ENCODE results near the gene ARVCF. TPM values are rescaled to one million over a fixed set of nuclear protein-coding genes. Genes with fewer than 3 reads are reported as not detected.

The ARVCF gene
- total and polyA plus RNA-seq, 9 of the 15 experiments (the other 6 are each of a cell fraction or from before 2014, with no cell fraction given): 0.03 to 97.4 (median 15.6) TPM

- in situ Hi-C loops (cut with MboI) (loop anchor here (5.0 kb wide), 1 partner anchor 41 kb away; no protein-coding TSS in a partner anchor), intact Hi-C loops (cut with micrococcal nuclease) (loop anchor here (1.0 kb wide), 1 partner anchor 43 kb away; no protein-coding TSS in a partner anchor)
- Histone ChIP-seq H3K9ac (ENCODE audit: insufficient read depth in 1 of 2, low read depth in 2 of 2, low read length in 2 of 2) (peak overlapping the region in 1 of 2 experiments; percentile 77; a peak in 2 of 4 replicates), H4K20me1 (replicated peaks; ENCODE audit: control insufficient read depth, insufficient read depth, low read length) (peaks cover 15% of the 10 kb centered on the region; the same call in 1 of the 2 replicates), H3K4me1 (replicated peaks in 1 of 2; ENCODE audit: control insufficient read depth in 2 of 2, insufficient read depth in 2 of 2, low read length in 2 of 2) (peaks cover 63 to 90% of the 10 kb centered on the region in 2 experiments), H3K27ac (ENCODE audit: extremely low read depth, low read depth, low read length) (no peak overlapping the region), H3K9me3 (replicated peaks; ENCODE audit: control insufficient read depth, insufficient read depth, low read depth, low read length) (no peaks in the 10 kb centered on the region), H3K79me2 (ENCODE audit: control insufficient read depth, insufficient read depth, low read length) (peaks cover 50% of the 10 kb centered on the region), H3K4me2 (ENCODE audit: insufficient read depth, low read length) (no peak overlapping the region), H3K4me3 (no peak overlapping the region), H3K9me1 (ENCODE audit: control insufficient read depth, insufficient read depth, low read length) (peaks cover 29% of the 10 kb centered on the region), H3K36me3 (ENCODE audit: control insufficient read depth, insufficient read depth, low read length) (peaks cover 13% of the 10 kb centered on the region; the same call in 2 of the 3 replicates), H3K27me3 (ENCODE audit: control insufficient read depth in 2 of 2, insufficient read depth in 2 of 2, low read length in 2 of 2) (peaks cover 0 to 8% of the 10 kb centered on the region in 2 experiments; a peak in 1 of 5 replicates), H2AFZ (ENCODE audit: low read depth, low read length) (no peak overlapping the region)
- BruUV-seq (replicated peaks): no TSS peak
- ATAC-seq (peak; percentile 56), FAIRE-seq (no peak), DNase-seq (ENCODE audit: extremely low read depth in 1 of 4, low spot score in 3 of 4) (peak; percentile 87 to 90 (median 88))
- CTCF ChIA-PET (ENCODE audit: low intra/inter-chr PET ratio): interaction anchor here (0.6 to 5.7 kb wide), 5 partner anchors 43 to 291 kb away, joined by 3 to 109 read pairs (median 4); no protein-coding TSS in a partner anchor
- 34% methylated on average over 11 of the region's 11 CpGs for WGBS (ENCODE audit: insufficient coverage, low coverage, missing lambda C conversion rate)
- POLR2A ChIA-PET: interaction anchor here (0.6 to 10.0 kb wide), 24 partner anchors 8 to 1749 kb away, joined by 3 to 120 read pairs (median 4); partner anchors contain the start of genes TANGO2, TRMT2A and ZDHHC8
- TF ChIP-seq LCOR (CRISPR knock-in tag; IDR thresholded peaks at IDR 0.05) (no peak), FOXO4 (CRISPR knock-in tag; IDR thresholded peaks at IDR 0.05) (0 out of 2 replicates have a peak, but pooled peaks have one; percentile 36), POLR2AphosphoS2 (IDR thresholded peaks at IDR 0.05; ENCODE audit: low read length) (no peak), BRD4 (IDR thresholded peaks at IDR 0.05) (0 out of 2 replicates have a peak, but pooled peaks have one; percentile 29), SLC30A9 (CRISPR knock-in tag; IDR thresholded peaks at IDR 0.05) (no peak), CEBPZ (IDR thresholded peaks at IDR 0.05; ENCODE audit: borderline replicate concordance, low read depth, low read length) (no peak), BHLHE40 (IDR thresholded peaks at IDR 0.05; ENCODE audit: low read length) (peak; percentile 65), E2F1 (CRISPR knock-in tag; IDR thresholded peaks at IDR 0.05) (peak; percentile 16; the same call in 1 of the 2 replicates), RAD21 (CRISPR knock-in tag; conservative IDR thresholded peaks at IDR 0.05 in 1 of 2, IDR thresholded peaks at IDR 0.05 in 1 of 2) (peak; percentile 99 to 100), ZNF445 (CRISPR knock-in tag; IDR thresholded peaks at IDR 0.05; ENCODE audit: low read depth) (no peak), IFI16 (CRISPR knock-in tag; IDR thresholded peaks at IDR 0.05) (no peak), UBTF (IDR thresholded peaks at IDR 0.05; ENCODE audit: borderline replicate concordance in 1 of 2, low read depth in 2 of 2, low read length in 2 of 2) (peak in 1 of 2 experiments; percentile 68; a peak in 1 of 4 replicates)
Observed at GRCh38 chr22:20013382-20013871, 3.2 kb downstream of the ARVCF start.

Data from K562 (cell line).